Measurements from ENCODE around the gene BNIP5.

DNA sequence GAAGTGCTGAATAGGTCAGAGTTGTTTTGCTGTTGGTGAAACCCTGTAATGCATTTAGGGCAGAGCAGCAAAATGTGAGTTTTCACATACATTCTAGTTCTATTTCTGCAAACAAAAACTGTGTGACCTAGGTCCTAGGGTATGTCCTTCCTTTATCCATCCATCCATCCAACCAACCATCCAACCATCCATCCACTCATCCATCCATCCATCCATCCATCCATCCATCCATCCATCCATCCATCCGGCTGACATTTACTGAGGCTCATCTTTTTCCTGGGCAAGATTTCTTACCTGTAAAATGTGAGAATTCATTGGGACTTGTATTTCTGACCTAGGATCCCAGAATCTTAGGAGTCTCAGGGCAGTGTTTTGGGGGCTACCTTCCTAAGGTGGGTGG is 52.3 kb downstream of the BNIP5 start:
- TF ChIP-seq, protein P1, sequence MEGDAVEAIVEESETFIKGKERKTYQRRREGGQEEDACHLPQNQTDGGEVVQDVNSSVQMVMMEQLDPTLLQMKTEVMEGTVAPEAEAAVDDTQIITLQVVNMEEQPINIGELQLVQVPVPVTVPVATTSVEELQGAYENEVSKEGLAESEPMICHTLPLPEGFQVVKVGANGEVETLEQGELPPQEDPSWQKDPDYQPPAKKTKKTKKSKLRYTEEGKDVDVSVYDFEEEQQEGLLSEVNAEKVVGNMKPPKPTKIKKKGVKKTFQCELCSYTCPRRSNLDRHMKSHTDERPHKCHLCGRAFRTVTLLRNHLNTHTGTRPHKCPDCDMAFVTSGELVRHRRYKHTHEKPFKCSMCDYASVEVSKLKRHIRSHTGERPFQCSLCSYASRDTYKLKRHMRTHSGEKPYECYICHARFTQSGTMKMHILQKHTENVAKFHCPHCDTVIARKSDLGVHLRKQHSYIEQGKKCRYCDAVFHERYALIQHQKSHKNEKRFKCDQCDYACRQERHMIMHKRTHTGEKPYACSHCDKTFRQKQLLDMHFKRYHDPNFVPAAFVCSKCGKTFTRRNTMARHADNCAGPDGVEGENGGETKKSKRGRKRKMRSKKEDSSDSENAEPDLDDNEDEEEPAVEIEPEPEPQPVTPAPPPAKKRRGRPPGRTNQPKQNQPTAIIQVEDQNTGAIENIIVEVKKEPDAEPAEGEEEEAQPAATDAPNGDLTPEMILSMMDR (IDR thresholded peaks at IDR 0.05): no peak
- TF ChIP-seq EP300 (IDR thresholded peaks at IDR 0.05) (no peak), POLR2A (IDR thresholded peaks at IDR 0.05; ENCODE audit: low read depth) (no peak), POLR2AphosphoS5 (IDR thresholded peaks at IDR 0.05) (no peak)

Measured in esophagus muscularis mucosa (tissue), 4 donors.